IPS-NIHi11 (cell line): Measurements from ENCODE around the gene STING1.
"Not testable (repeated sequence)": the region's sequence is repeated elsewhere in the genome, so short reads cannot be mapped to it uniquely, and the experiment has no call there.

Experiments used
- DNase-seq: peaks from one replicate; pipeline ENCODE4 v3.0.0; 2012; ENCODE audit warnings: mixed read lengths, low spot score

STING1 gene

DNA sequence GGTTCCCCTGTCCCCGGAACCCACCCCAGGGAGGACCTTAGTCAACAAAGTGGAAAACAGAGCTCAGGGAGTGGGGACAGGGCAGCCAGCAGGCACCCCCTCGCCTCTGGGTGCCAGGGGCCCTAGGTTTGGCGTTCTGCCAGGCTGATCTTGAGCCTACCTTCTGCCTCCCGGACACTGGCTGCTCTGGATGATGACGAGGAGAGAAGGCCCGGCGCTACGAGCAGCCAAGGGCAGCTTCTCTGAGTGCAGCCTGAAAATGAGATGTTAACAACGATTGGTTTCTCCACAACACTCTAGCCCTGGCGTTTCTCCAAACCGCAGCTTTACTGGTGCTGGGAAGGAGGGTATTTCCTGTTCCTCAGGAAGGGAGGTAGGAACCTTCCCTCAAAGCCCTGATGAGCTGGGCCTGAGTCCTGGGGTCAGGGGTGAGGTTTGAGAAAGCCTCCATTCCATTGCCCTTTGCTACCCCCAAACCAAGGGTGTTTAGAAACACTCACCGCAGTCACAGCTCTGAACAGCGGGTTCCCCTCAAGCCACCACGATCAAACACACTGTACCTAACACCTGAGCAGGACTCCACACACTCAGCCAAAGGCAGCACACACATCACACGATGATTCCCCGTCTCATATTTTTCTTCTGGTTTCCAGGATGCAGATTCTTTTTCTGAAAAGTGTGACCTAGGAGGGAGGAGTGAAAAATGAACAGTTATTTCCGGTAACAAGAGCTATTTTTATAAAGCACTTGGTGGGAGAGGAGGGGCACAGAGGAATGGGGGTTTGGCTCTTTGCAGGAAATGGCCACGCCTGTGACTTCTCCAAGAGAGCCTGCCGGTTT is at the start of gene STING1:
STING1 (minus strand) TSS at position 709 of the 840 bp plus-strand sequence. CDS start 1,054 bp downstream, outside the sequence.
- peak; percentile 37 for DNase-seq

GRCh38 chr5:139531772-139532169 is 49.2 kb upstream of the STING1 start:
- DNase-seq, result no peak

DNA sequence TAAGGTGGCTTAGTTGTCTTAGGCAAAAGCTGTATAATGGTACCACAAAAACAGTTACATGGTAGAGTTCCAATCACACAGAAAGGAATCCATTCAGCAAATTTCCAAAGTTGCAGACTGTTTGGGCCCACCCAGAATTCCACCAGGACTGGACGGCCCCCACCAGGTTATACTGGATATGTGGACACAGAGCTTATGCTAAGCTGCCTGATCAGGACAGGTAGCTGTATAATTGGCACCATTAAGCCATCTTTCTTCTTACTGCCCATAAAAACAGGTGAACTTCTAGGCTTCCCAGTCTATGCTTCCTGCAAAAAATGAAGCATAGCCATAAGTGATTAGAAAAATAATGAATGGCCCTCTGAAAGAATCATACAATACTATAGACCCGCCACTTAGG is 47.5 kb upstream of the STING1 start:
- DNase-seq, result not testable (repeated sequence)

- not testable (repeated sequence) for DNase-seq
Measured at GRCh38 chr5:139528695-139529094, 46.1 kb upstream of the STING1 start.

- DNase-seq, result not testable (repeated sequence)
Measured at GRCh38 chr5:139527896-139528467, 45.4 kb upstream of the STING1 start.

DNA sequence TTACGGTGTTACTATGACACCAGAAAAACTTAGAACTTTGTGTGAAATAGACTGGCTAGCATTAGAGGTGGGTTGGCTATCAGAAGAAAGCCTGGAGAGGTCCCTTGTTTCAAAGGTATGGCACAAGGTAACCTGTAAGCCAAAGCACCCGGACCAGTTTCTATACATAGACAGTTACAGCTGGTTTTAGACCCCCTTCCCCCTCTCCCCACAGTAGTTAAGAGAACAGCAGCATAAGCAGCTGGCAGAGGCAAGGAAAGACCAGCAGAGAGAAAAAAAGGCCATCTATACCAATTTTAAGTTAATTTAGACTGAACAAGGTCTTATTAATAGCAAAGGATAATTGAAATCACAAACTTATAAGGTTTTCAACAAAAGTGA is 44.5 kb upstream of the STING1 start:
- DNase-seq, result not testable (repeated sequence)

- not testable (repeated sequence) for DNase-seq
Measured at GRCh38 chr5:139526309-139527089, 43.9 kb upstream of the STING1 start.

GRCh38 chr5:139525586-139526308 is 43.2 kb upstream of the STING1 start:
- DNase-seq, result not testable (repeated sequence)

- no peak for DNase-seq
Measured at GRCh38 chr5:139524940-139525585, 42.5 kb upstream of the STING1 start.

DNA sequence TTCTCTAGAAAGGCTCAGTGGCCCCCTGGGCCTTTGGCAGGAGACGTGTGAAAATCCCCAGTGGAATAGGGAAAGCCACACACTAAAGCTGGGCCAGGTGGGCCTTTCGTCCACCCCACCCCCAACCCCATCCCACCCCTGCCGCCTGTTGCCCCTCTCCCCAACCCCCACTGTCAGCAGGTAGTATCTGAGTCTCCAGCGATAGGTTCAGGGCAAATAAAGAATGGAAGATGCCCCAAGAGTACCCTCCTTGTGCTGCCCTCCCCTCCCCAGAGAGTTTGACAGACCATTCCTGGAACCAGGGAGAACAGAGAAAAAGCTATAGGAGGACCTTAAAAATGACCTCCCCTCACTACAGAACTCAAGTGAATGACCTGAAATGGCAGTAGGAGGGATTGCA is 41.9 kb upstream of the STING1 start:
- peak; percentile 24 for DNase-seq

DNA sequence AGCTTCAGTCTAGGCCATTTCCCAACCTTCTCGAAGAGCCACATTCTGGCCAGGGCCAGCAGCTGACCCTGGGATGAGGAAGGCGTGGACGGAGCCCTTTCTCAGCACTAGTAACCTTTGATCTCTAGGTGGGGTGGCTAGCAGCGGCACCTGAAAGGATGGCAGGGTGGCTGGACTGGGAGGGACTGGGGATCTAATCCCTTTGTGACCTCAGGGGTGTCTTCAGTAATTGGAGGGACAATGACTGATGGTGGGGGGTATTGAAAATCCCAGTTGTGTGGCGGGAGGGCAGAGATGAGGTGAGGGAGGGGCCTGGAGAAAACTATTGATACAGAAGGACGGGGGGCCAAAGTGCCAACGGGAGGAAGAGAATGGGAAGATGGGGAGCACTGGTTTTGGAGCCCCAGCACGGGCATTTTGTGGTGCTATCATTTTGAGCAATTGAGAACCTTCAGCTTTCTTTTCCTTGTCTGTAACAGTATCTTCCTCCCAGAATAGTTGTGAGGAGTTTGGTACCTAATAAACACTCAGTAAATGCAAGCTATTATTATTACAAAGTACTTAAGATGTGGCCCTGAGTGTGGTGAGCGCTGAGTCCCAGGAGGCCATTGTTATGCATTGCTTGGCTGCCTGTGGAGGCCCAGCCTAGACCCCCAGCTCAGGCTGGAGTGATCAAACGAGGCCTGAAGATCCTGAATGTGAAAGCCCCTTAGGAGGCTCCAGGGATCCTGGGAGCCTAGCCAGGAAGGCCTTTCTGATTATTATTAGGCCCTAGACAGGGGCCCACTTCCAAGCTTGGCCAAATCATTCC is 41.3 kb upstream of the STING1 start:
- DNase-seq, result peak; percentile 64

DNA sequence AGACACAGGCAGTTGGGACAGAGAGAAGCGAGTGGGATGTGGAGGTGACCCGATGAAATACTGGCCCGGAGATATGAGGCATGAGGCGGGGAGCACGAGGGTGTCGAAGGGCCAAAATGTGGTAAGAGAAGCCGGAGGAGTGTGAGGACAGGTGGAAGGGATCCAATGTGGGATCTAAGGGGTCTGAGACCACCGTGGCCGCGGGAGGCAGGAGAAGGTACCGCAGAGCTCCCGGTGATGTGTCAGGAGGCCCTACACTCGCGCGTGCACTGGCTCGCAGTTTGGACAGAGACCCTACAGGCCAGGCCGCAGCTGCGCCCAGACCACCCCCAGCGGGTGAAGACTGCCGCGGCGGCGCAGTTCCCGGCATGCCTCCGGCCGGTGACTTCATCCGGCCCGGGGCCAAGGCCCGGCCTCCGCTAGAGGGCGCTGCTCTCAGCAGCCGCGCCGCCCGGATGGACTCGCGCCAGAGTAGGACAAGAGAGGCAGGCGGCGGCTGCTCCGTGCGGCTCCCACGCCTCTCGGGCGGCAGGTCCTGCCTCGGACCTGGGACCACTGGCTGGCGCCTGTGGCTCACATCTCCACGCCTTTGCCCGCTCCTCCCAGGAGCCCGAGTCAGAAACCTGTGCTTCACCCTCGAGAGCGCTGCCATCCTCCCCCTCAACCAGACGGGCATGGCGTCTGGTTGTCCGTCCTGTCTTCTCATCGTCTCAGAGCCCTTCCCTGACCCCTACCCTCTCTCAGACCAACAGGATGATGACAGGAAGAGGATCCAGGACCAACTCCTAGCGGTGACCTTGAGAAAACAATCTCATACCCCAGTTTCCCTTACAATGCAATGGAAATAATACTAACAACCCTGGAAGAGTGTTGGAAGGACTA is 35.4 kb upstream of the STING1 start:
- peak; percentile 97 for DNase-seq

DNA sequence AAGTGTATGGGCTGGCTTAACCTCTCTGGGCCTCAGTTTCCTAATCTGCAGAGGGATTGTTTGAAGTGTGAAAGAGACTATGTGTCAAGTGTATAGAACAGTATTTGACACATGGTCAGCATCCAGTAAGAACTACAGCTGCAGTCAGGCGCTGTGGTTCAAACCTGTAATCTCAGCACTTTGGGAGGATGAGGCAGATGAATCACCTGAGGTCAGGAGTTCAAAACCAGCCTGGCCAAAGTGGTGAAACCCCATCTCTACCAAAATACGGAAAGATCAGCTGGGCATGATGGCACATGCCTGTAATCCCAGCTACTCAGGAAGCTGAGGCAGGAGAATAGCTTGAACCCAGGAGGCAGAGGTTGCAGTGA is 31.9 kb upstream of the STING1 start:
- DNase-seq, result no peak

- no peak for DNase-seq
Measured at GRCh38 chr5:139513852-139514485, 31.4 kb upstream of the STING1 start.

DNA sequence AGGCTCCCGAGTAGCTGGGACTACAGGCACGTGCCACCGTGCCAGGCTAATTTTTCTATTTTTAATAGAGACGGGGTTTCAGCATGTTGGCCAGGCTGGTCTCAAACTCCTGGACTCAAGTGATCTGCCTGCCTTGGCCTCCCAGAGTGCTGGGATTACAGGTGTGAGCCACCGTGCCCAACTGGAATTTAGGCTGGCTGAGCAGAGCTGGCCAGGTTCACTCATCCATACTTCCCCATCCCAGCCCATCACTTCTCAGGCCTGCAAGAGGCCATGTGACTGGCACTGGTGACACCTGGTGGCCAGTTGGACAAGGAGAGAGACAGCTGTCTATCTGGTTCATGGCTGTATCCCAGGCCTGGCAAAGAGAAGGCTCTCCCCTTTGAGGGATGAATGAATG is 30.9 kb upstream of the STING1 start:
- DNase-seq, result peak; percentile 79

GRCh38 chr5:139512786-139513390 is 30.3 kb upstream of the STING1 start:
- no peak for DNase-seq

DNA sequence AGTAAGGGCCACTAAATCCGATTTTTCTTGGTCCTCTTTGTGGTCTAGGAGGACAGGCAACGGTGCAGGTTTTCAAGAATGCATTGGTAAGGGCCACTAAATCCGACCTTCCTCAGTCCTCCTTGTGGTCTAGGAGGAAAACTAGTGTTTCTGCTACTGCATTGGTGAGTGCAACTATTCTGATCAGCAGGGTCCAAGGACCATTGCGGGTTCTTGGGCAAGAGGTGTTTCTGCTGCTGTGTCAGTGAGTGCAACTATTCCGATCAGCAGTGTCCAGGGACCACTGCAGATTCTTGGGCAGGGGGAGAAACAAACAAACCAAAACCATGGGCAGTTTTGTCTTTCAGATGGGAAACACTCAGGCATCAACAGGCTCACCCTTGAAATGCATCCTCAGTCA is 22.2 kb upstream of the STING1 start:
- DNase-seq, result not testable (repeated sequence)

DNA sequence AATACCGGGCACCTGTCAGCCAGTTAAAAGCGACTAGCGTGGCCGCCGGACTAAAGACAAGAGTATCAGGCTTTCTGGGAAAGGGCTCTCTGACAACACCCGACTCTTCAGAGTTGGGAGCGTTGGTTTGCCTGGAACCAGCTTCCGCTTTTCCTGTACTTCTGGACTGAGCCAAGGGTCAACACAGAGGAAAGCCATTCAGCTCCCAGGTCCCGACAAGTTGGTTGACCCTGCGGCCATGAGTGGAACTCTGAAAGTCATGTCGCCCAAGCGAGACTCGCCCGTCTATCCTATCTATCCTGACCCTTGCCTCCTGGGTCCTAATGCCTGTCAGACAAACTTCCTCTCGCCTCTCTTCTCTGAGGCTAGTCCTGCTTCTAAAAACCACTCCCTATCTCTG is 21.3 kb upstream of the STING1 start:
- DNase-seq, result not testable (repeated sequence)
